Endodermal cell (in vitro differentiated cells): ENCODE measurements around the gene RNPEPL1. TPM values are rescaled to one million over a fixed set of nuclear protein-coding genes. Genes with fewer than 3 reads are reported as not detected.

Source experiments
- DNase-seq: peaks from one replicate; pipeline ENCODE4 v3.0.0-alpha.2; 2017
- H3K27ac ChIP-seq: 2 replicates; pipeline ENCODE4 v1.5.1; 2013; ENCODE audit warnings: mild to moderate bottlenecking, low read depth, low read length, moderate library complexity
- H3K27me3 ChIP-seq: 2 replicates; pipeline ENCODE4 v1.6.1; 2013; ENCODE audit warnings: mild to moderate bottlenecking, low read length, moderate library complexity; ENCODE audit not compliant: insufficient read depth, control insufficient read depth, poor library complexity, severe bottlenecking
- H3K36me3 ChIP-seq: 2 replicates; pipeline ENCODE4 v1.7.0; 2013; ENCODE audit warnings: mild to moderate bottlenecking, low read length, moderate library complexity; ENCODE audit not compliant: control insufficient read depth, insufficient read depth
- H3K4me1 ChIP-seq: one replicate; pipeline ENCODE4 v1.7.0; 2013; ENCODE audit warnings: low read length; ENCODE audit not compliant: control insufficient read depth, insufficient read depth
- H3K4me3 ChIP-seq: 2 replicates; pipeline ENCODE4 v1.5.1; 2013; ENCODE audit warnings: mild to moderate bottlenecking, low read length, moderate library complexity
- H3K9ac ChIP-seq: 2 replicates; pipeline ENCODE4 v1.6.1; 2013; ENCODE audit warnings: mild to moderate bottlenecking, low read length, moderate library complexity; ENCODE audit not compliant: poor library complexity, severe bottlenecking; ENCODE audit errors: extremely low read depth
- H3K9me3 ChIP-seq: 2 replicates; pipeline ENCODE4 v1.6.1; 2013; ENCODE audit warnings: mild to moderate bottlenecking, low read length, moderate library complexity; ENCODE audit not compliant: control insufficient read depth
- H3K27ac Mint-ChIP-seq: 2 replicates; pipeline ENCODE4 v1.8.0; 2020; ENCODE audit warnings: mixed read lengths
- H3K27me3 Mint-ChIP-seq: 2 replicates; pipeline ENCODE4 v1.8.0; 2021; ENCODE audit warnings: mild to moderate bottlenecking, mixed read lengths; ENCODE audit not compliant: insufficient read depth
- H3K36me3 Mint-ChIP-seq: 2 replicates; pipeline ENCODE4 v1.8.0; 2020; ENCODE audit warnings: low read depth, mixed read lengths
- H3K4me1 Mint-ChIP-seq: 2 replicates; pipeline ENCODE4 v1.8.0; 2020; ENCODE audit warnings: mixed read lengths
- H3K4me3 Mint-ChIP-seq: 2 replicates; pipeline ENCODE4 v1.8.0; 2020; ENCODE audit warnings: mild to moderate bottlenecking, moderate library complexity, mixed read lengths
- H3K9me3 Mint-ChIP-seq: 2 replicates; pipeline ENCODE4 v1.8.0; 2020; ENCODE audit warnings: mild to moderate bottlenecking, mixed read lengths
- WGBS, 2 experiments: methylation state at CpG; one replicate each; pipeline versions ENCODE4 v1.1.5 to v1.1.7; 2013; ENCODE audit warnings: missing lambda C conversion rate in 2 of 2, mixed read lengths in 1 of 2; ENCODE audit not compliant: insufficient coverage in 1 of 2, insufficient read length in 1 of 2; 5-methylcytosine and 5-hydroxymethylcytosine counted together
- total RNA-seq, 2 donors: library from RNA; stranded (reverse); fragmentation: NEBNext Ultra II Directional in 1 of 2; extraction: Animal tissue kit (Norgen Biotek cat#: 25700) in 1 of 2; gene quantifications; 2 replicates in 1 of 2; 3 replicates in 1 of 2; pipeline ENCODE4 v1.2.1, GENCODE V29; 2021
- TF ChIP-seq, protein P1 (sequence below): fragments of 200-600 bp; sonication (generic); conservative IDR thresholded peaks from 2 replicates; pipeline ENCODE4 v1.5.0; 2021; ENCODE audit warnings: antibody characterized with exemption, mild to moderate bottlenecking

RNPEPL1 gene
- total RNA-seq, 2 donors from 2014 or later: 38.4 to 52.4 TPM

DNA sequence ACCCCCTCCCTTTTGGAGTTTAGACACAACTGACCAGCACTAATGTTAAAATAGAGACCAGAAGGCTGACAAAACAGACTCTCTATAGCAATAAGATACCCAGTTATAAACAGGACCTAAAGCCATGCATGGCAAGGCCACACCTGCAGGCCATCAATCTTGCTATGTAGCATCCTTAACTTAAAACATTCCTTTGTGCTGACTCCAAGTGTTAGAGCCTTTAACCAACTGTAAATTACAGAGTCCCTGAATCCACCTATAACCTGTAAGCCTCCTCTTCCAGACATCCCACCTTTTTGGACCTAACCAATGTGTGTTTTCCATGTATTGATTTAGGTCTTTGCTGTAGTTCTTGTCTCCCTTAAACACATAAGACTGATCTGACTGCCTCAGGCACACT is 28.4 kb upstream of the RNPEPL1 start:
- Histone ChIP-seq H3K27me3 (no peaks in the 10 kb centered on the region), H3K4me3 (no peak overlapping the region), H3K36me3 (peaks cover 23% of the 10 kb centered on the region), H3K9ac (no peak overlapping the region), H3K9me3 (peaks cover 33% of the 10 kb centered on the region), H3K4me1 (peaks cover 3% of the 10 kb centered on the region), H3K27ac (no peak overlapping the region)
- Mint-ChIP-seq H3K9me3 (peaks cover 48% of the 10 kb centered on the region), H3K36me3 (peaks cover 56% of the 10 kb centered on the region), H3K27me3 (no peaks in the 10 kb centered on the region), H3K4me3 (no peak overlapping the region), H3K4me1 (peaks cover 11% of the 10 kb centered on the region), H3K27ac (no peak overlapping the region)
- DNase-seq: no peak
- TF ChIP-seq, protein P1, sequence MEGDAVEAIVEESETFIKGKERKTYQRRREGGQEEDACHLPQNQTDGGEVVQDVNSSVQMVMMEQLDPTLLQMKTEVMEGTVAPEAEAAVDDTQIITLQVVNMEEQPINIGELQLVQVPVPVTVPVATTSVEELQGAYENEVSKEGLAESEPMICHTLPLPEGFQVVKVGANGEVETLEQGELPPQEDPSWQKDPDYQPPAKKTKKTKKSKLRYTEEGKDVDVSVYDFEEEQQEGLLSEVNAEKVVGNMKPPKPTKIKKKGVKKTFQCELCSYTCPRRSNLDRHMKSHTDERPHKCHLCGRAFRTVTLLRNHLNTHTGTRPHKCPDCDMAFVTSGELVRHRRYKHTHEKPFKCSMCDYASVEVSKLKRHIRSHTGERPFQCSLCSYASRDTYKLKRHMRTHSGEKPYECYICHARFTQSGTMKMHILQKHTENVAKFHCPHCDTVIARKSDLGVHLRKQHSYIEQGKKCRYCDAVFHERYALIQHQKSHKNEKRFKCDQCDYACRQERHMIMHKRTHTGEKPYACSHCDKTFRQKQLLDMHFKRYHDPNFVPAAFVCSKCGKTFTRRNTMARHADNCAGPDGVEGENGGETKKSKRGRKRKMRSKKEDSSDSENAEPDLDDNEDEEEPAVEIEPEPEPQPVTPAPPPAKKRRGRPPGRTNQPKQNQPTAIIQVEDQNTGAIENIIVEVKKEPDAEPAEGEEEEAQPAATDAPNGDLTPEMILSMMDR: no peak

DNA sequence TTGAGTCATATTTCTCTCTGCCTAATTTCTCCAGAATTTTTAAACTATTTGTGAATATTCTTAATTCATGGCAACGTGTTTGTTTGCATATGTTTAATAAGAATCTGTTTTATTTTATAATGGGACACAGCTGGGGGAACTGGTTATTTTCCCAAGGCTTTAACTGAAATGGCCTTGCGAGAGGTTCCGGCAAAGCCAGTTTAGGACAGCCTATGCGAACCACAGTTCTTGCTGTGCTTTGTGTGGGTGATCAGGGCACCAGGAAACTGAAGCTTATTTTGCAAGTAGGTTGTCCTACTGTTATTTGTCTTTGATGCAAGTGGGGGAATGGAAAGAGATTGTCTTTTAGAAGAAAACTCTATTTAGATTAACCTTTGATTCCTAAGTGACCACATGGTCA is 17.0 kb upstream of the RNPEPL1 start:
- H3K9ac ChIP-seq: no peak overlapping the region
- Mint-ChIP-seq H3K27ac (no peak overlapping the region), H3K27me3 (no peaks in the 10 kb centered on the region), H3K9me3 (peaks cover 30% of the 10 kb centered on the region), H3K4me1 (no peaks in the 10 kb centered on the region), H3K36me3 (peaks cover 37% of the 10 kb centered on the region), H3K4me3 (no peak overlapping the region)
- no peak overlapping the region for H3K4me3 ChIP-seq
- H3K9me3 ChIP-seq: peaks cover 21% of the 10 kb centered on the region
- no peaks in the 10 kb centered on the region for H3K4me1 ChIP-seq
- no peaks in the 10 kb centered on the region for H3K27me3 ChIP-seq
- H3K27ac ChIP-seq: no peak overlapping the region
- WGBS, 2 experiments: 97 to 100% methylated on average over 4 of the region's 4 CpGs
- TF ChIP-seq, protein P1: no peak
- H3K36me3 ChIP-seq: peaks cover 20% of the 10 kb centered on the region
- no peak for DNase-seq

DNA sequence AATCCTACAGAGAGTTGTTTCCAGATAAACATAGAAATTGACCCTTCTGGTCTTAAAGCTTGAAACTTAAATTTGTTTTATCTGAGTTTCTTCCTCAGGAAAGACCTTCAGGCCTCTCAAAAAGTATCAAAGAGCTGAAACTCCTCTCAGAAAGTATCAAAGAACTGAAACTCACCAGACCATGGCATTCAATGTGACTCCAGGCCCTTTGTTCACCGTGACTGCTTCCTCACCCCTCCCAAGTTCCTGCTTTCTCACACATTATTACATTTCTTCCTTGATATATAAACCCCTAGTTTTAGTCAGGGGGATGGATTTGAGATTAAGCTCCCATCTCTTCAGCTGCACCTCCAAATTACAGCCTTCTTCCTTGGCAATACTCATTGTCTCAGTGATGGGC is 16.5 kb upstream of the RNPEPL1 start:
- H3K9me3 ChIP-seq: peaks cover 21% of the 10 kb centered on the region
- H3K9me3 Mint-ChIP-seq: peaks cover 28% of the 10 kb centered on the region
- DNase-seq: no peak
- H3K27ac ChIP-seq: no peak overlapping the region
- WGBS, 2 experiments: 0% methylated on average over 1 of the region's 1 CpG; no CpG with 5 or more reads in 1 of the 2 experiments
- H3K4me1 Mint-ChIP-seq: no peaks in the 10 kb centered on the region
- no peak overlapping the region for H3K4me3 Mint-ChIP-seq
- TF ChIP-seq, protein P1: no peak
- no peak overlapping the region for H3K4me3 ChIP-seq
- no peaks in the 10 kb centered on the region for H3K4me1 ChIP-seq
- H3K27me3 ChIP-seq: no peaks in the 10 kb centered on the region
- no peak overlapping the region for H3K27ac Mint-ChIP-seq
- no peak overlapping the region for H3K9ac ChIP-seq
- peaks cover 20% of the 10 kb centered on the region for H3K36me3 ChIP-seq
- H3K27me3 Mint-ChIP-seq: peaks cover 3% of the 10 kb centered on the region
- peaks cover 37% of the 10 kb centered on the region for H3K36me3 Mint-ChIP-seq
